Activated T-helper 2 cell treated with anti-CD3 and anti-CD28 coated beads, Interferon-gamma antibody, Interleukin-2, Interleukin-4, amounts not matched to agents 10 μg/mL and 5 μg/mL and 100 μg/mL, durations not matched to agents 14 hours and 24 hours and 36 hours (primary cell): ENCODE results near the gene AP1B1. TPM values are rescaled to one million over a fixed set of nuclear protein-coding genes. Genes with fewer than 3 reads are reported as not detected.

Experiments
- DNase-seq: peaks from one replicate; pipeline ENCODE4 v3.0.0; 2021; ENCODE audit warnings: low spot score
- H3K27ac Mint-ChIP-seq: one replicate; pipeline ENCODE4 v1.8.0; 2021; ENCODE audit warnings: mixed read lengths
- H3K27me3 Mint-ChIP-seq: one replicate; pipeline ENCODE4 v1.8.0; 2021; ENCODE audit warnings: low read depth, mixed read lengths
- H3K36me3 Mint-ChIP-seq: one replicate; pipeline ENCODE4 v1.8.0; 2021; ENCODE audit warnings: low read depth, mixed read lengths
- H3K4me1 Mint-ChIP-seq: one replicate; pipeline ENCODE4 v1.8.0; 2021; ENCODE audit warnings: low read depth, mixed read lengths
- H3K4me3 Mint-ChIP-seq: one replicate; pipeline ENCODE4 v1.8.0; 2021; ENCODE audit warnings: low read depth, mild to moderate bottlenecking, moderate library complexity, mixed read lengths
- H3K9me3 Mint-ChIP-seq: one replicate; pipeline ENCODE4 v1.8.0; 2021; ENCODE audit warnings: mixed read lengths
- intact Hi-C: fragments of 100-400 bp; cut with micrococcal nuclease; formaldehyde crosslinking; loops from one replicate; pipeline ENCODE4 v1.15.1; 2023
- total RNA-seq: library from RNA; stranded (reverse); gene quantifications from 2 replicates; pipeline ENCODE4 v1.2.3, GENCODE V29; 2022

AP1B1 gene
- total RNA-seq, 1 donor from 2014 or later = 73.4 TPM

GRCh38 chr22:29342577-29343312 is 45.6 kb downstream of the AP1B1 start:
- H3K27ac Mint-ChIP-seq = no peak overlapping the region
- intact Hi-C loops = no loop called here
- no peaks in the 10 kb centered on the region for H3K4me1 Mint-ChIP-seq
- DNase-seq = no peak
- no peaks in the 10 kb centered on the region for H3K9me3 Mint-ChIP-seq
- no peaks in the 10 kb centered on the region for H3K27me3 Mint-ChIP-seq
- no peak overlapping the region for H3K4me3 Mint-ChIP-seq
- H3K36me3 Mint-ChIP-seq = peaks cover 54% of the 10 kb centered on the region

DNA sequence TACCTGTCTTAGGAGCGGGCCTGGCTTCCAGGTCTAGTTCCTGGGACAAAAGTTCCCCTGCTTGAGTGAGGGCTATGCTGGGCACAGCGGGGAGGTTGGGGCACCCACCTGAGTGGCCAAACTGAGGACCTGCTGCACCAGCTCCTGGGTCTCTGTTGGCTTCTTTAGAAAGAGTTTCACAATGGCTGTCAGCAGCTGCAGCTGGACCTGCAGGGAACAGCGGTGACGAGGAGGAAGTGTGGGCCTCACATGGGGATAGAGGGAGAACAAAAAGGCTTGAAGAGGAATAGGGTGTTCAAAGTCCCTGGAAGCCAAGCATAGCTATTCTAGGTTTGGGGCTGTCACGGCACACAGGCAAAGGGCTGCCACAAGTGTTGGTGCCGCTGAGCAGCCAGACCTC is 46.2 kb downstream of the AP1B1 start:
- Mint-ChIP-seq H3K4me1 (no peaks in the 10 kb centered on the region), H3K36me3 (peaks cover 50% of the 10 kb centered on the region), H3K4me3 (no peak overlapping the region), H3K27ac (no peak overlapping the region), H3K9me3 (no peaks in the 10 kb centered on the region), H3K27me3 (no peaks in the 10 kb centered on the region)
- DNase-seq = no peak
- intact Hi-C loops = no loop called here

GRCh38 chr22:29341849-29342127 is 46.6 kb downstream of the AP1B1 start:
- Mint-ChIP-seq H3K4me3 (no peak overlapping the region), H3K36me3 (peaks cover 46% of the 10 kb centered on the region), H3K27me3 (no peaks in the 10 kb centered on the region), H3K4me1 (no peaks in the 10 kb centered on the region), H3K9me3 (no peaks in the 10 kb centered on the region), H3K27ac (no peak overlapping the region)
- no peak for DNase-seq
- intact Hi-C loops = no loop called here

DNA sequence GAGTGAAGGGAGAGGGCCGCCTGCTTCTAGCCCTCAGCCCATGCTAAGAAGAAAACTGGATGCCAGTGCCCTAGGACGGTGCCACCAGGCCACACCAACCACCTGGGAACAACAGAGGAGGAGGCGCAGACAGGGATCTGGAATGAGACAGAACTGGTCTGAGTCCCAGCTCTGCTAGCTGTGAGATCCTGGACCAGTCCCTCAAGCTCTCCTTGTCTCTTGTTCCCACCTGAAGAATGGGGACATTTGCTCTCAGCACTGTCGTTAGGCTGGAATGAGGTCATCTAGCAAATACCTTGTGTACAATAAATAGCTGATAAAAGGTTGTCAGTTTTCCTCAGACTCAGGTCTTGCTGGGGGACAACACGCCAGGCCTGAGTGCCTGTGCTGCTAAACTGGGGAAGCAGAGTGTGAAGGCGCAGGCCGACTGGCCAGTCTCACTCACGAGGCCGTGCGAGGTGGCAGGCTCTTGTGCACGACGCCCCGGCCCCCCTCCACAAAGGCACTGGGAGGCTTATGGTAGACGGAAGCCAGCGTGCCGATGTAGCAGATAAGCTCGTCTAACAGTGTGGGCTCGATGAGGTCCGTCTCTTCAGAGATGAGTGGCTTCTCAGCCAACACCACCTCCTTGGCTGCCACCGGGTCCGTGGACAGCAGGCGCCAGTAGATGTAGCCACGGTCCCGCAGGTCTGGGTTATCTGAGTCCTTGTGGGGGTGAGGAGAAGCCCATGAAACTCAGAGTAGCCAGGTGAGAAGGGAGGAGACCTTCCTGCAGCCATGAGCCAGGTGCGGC is 47.1 kb downstream of the AP1B1 start:
- H3K9me3 Mint-ChIP-seq = no peaks in the 10 kb centered on the region
- peaks cover 45% of the 10 kb centered on the region for H3K36me3 Mint-ChIP-seq
- intact Hi-C loops = no loop called here
- H3K4me1 Mint-ChIP-seq = no peaks in the 10 kb centered on the region
- no peaks in the 10 kb centered on the region for H3K27me3 Mint-ChIP-seq
- no peak overlapping the region for H3K27ac Mint-ChIP-seq
- no peak overlapping the region for H3K4me3 Mint-ChIP-seq
- no peak for DNase-seq

- DNase-seq = no peak
- Mint-ChIP-seq H3K27ac (no peak overlapping the region), H3K36me3 (peaks cover 43% of the 10 kb centered on the region), H3K4me3 (no peak overlapping the region), H3K9me3 (no peaks in the 10 kb centered on the region), H3K4me1 (no peaks in the 10 kb centered on the region), H3K27me3 (no peaks in the 10 kb centered on the region)
- intact Hi-C loops = no loop called here
Measured at GRCh38 chr22:29340566-29340965, 47.8 kb downstream of the AP1B1 start.

DNA sequence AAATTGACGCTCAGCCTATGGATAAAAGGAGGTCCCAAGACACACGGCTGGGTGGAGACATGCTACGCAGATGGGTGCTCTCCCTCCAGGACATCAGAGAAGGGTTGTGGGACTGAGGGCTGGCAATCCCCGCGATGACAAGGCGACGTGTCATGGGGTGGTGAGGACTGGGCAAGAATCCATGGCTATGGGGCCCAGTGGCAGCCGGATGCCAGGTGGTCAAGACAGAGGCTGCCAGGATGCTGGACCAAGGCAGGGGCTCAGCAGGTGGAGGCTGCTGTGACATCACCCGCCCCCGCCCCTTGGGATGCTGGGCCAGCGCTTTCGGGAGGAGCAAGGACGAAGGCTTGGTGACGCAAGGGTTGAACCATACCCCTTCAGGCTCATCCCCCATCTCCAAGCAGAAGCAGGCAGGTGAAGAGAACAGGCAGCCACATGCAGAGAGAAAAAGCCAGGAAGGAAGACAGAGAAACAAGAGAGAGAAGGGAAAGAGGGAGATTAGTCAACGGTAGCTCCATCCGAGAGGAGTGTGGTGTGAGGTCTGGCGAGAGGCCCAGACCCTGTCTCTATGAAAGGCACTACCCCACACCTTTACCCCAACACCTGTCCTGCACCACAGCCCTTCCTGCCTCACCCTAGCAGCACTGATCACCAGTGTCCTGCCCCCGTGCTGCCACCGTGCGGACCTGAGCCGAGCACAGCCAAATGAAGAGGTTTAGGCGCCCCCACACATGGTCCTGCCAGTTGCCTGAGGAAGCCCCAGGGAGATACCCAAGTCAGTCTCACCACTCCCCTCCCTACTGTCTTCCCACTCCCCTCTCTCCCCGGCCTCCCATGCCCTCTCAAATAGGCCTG is 48.8 kb downstream of the AP1B1 start:
- Mint-ChIP-seq H3K36me3 (peaks cover 46% of the 10 kb centered on the region), H3K9me3 (no peaks in the 10 kb centered on the region), H3K27me3 (no peaks in the 10 kb centered on the region), H3K27ac (no peak overlapping the region), H3K4me3 (no peak overlapping the region), H3K4me1 (no peaks in the 10 kb centered on the region)
- intact Hi-C loops = no loop called here
- no peak for DNase-seq

DNA sequence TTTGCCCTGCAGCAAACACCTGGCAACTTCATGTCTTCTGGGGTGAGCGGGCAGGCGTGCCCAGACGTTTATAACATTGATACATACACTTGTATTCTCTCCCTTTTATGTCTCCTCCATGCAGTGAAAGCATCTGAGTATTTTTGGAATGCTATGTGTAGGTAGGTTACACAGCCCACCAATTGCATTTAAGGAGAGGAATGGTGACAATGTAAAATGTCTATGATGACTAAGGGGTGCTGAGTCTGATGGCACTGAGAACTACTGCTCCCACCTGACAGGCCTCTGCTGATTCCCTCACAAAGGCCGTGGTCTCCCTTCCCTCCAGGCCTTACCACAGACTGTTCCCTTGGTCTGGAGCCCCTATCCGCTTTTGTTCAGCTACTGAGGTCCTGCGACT is 50.0 kb downstream of the AP1B1 start:
- Mint-ChIP-seq H3K27me3 (no peaks in the 10 kb centered on the region), H3K4me3 (no peak overlapping the region), H3K9me3 (no peaks in the 10 kb centered on the region), H3K4me1 (no peaks in the 10 kb centered on the region), H3K27ac (no peak overlapping the region), H3K36me3 (peaks cover 52% of the 10 kb centered on the region)
- intact Hi-C loops = no loop called here
- no peak for DNase-seq

GRCh38 chr22:29337631-29338284 is 50.6 kb downstream of the AP1B1 start:
- H3K4me3 Mint-ChIP-seq = no peak overlapping the region
- H3K27me3 Mint-ChIP-seq = no peaks in the 10 kb centered on the region
- intact Hi-C loops = no loop called here
- H3K9me3 Mint-ChIP-seq = no peaks in the 10 kb centered on the region
- H3K36me3 Mint-ChIP-seq = peaks cover 49% of the 10 kb centered on the region
- DNase-seq = no peak
- H3K4me1 Mint-ChIP-seq = no peaks in the 10 kb centered on the region
- no peak overlapping the region for H3K27ac Mint-ChIP-seq

GRCh38 chr22:29336751-29337490 is 51.4 kb downstream of the AP1B1 start:
- Mint-ChIP-seq H3K4me1 (no peaks in the 10 kb centered on the region), H3K9me3 (no peaks in the 10 kb centered on the region), H3K36me3 (peaks cover 49% of the 10 kb centered on the region), H3K4me3 (no peak overlapping the region), H3K27me3 (no peaks in the 10 kb centered on the region), H3K27ac (no peak overlapping the region)
- intact Hi-C loops = no loop called here
- no peak for DNase-seq

DNA sequence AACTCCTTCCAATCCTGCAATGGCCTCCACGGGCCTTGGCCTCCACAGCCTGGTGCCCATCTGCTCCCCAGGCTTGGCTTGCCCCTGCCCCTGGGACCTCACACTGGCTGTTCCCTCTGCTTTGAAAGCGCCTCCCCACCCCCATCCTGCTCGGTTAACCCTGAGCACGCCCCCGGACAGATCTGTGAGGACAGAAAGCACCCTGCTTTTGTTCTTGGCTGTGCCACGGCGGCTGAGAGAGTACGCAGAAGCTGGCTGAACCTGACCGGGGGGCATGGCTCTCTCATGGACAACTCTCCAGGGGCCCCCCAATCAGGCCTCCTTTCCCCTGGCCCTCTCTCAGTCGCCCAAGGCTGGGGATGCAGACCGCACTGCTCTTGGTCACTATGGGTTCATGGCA is 52.7 kb downstream of the AP1B1 start:
- no peak overlapping the region for H3K4me3 Mint-ChIP-seq
- no peaks in the 10 kb centered on the region for H3K9me3 Mint-ChIP-seq
- no peak for DNase-seq
- intact Hi-C loops = no loop called here
- peaks cover 45% of the 10 kb centered on the region for H3K36me3 Mint-ChIP-seq
- no peaks in the 10 kb centered on the region for H3K27me3 Mint-ChIP-seq
- H3K4me1 Mint-ChIP-seq = no peaks in the 10 kb centered on the region
- H3K27ac Mint-ChIP-seq = no peak overlapping the region

DNA sequence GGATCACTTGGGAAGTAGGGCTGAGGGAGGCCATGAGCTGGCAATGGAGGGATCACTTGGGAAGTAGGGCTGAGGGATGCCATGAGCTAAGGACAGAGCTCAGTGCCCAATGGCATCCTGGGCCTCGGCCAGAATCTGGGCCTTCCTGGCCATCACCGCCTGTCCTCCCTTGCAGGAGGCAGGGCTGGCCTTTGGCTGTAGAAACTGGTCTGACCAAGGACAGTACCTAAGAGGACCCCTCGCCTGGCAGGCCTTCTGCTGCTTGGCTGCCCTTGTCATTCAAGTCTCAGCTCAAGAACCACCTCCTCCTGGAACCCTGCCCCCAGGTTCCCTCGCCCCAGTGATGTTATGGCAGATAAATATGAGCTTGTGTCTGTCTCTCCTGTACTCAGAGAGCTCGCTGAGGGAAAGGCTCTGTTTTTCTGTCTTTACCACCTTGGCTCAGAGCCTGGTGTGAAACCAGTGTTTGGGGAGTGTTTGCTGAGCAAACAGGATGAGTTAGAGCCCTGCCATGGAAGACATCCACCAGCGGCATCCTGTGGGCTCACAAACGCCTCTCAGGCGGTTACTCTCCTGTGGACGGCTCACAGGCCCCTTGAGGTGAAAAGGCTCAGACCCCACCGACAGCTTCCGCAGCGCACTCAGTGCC is 53.5 kb downstream of the AP1B1 start:
- Mint-ChIP-seq H3K9me3 (no peaks in the 10 kb centered on the region), H3K27me3 (no peaks in the 10 kb centered on the region), H3K4me1 (no peaks in the 10 kb centered on the region), H3K4me3 (no peak overlapping the region), H3K27ac (no peak overlapping the region), H3K36me3 (peaks cover 45% of the 10 kb centered on the region)
- intact Hi-C loops = no loop called here
- DNase-seq = no peak

DNA sequence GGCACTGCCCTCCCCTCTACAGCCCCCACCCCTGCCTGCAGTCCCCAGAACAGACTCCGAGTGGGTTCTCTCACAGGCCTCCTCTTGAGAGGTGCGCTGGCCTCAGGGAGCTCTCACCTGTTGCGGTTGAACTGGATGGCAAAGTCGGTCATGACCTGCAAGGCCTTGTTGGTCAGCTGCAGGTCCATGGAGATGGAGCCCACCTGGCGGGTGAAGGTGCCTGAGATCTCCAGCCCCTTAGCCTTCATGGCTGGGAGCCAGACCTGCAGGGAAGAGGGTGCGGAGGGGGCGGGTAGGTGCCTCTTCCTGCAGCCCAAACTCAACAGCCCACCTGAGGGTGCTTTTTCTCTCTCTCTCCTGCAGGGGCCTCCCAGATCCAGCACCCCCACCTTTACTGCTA is 54.2 kb downstream of the AP1B1 start:
- Mint-ChIP-seq H3K27me3 (no peaks in the 10 kb centered on the region), H3K27ac (no peak overlapping the region), H3K4me3 (no peak overlapping the region), H3K4me1 (no peaks in the 10 kb centered on the region), H3K9me3 (no peaks in the 10 kb centered on the region), H3K36me3 (peaks cover 43% of the 10 kb centered on the region)
- intact Hi-C loops = no loop called here
- DNase-seq = no peak
